ENCODE data around the gene GABRP. TPM values are rescaled to one million over a fixed set of nuclear protein-coding genes. Genes with fewer than 3 reads are reported as not detected.
"Not testable (repeated sequence)": the region's sequence is repeated elsewhere in the genome, so short reads cannot be mapped to it uniquely, and the experiment has no call there.

Gene GABRP
- total RNA-seq, 1 donor from 2014 or later = not detected

DNA sequence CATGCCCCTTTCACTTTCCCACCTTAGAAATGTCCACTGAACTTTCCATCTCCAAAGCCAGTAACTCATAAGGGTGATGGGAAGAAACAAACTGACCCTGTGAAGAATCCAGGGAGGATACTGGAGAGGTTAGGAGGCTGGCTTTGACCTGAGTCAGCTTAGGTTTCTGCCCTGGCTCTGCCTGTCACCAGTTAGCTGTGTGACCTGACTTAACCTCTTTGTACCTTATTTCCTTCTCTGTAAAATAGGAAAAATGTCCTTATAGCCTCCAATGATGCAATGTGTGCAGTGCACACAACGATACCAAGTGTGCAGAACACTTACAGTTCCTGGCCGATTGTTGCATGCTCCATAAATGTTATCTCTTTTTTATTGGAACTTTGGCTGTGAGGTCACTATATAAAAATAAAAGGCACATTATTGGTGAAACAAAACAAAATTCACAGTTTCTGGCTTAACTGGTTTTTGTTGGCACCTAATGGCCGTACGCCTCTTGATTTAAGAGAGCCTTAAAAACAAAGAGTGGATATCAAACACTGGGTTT lies 37.8 kb downstream of the GABRP start:
- peaks cover 3% of the 10 kb centered on the region for H3K9me3 Mint-ChIP-seq (ENCODE audit: unreplicated experiment)
- no peak overlapping the region for H3K4me3 Mint-ChIP-seq (ENCODE audit: unreplicated experiment)
- H3K36me3 Mint-ChIP-seq (ENCODE audit: unreplicated experiment) = peaks cover 7% of the 10 kb centered on the region
- peaks cover under 1% of the 10 kb centered on the region for H3K27me3 Mint-ChIP-seq (ENCODE audit: unreplicated experiment)
- H3K27ac Mint-ChIP-seq (ENCODE audit: unreplicated experiment) = no peak overlapping the region
- TF ChIP-seq, protein P1, sequence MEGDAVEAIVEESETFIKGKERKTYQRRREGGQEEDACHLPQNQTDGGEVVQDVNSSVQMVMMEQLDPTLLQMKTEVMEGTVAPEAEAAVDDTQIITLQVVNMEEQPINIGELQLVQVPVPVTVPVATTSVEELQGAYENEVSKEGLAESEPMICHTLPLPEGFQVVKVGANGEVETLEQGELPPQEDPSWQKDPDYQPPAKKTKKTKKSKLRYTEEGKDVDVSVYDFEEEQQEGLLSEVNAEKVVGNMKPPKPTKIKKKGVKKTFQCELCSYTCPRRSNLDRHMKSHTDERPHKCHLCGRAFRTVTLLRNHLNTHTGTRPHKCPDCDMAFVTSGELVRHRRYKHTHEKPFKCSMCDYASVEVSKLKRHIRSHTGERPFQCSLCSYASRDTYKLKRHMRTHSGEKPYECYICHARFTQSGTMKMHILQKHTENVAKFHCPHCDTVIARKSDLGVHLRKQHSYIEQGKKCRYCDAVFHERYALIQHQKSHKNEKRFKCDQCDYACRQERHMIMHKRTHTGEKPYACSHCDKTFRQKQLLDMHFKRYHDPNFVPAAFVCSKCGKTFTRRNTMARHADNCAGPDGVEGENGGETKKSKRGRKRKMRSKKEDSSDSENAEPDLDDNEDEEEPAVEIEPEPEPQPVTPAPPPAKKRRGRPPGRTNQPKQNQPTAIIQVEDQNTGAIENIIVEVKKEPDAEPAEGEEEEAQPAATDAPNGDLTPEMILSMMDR (IDR thresholded peaks at IDR 0.05; ENCODE audit: partially characterized antibody, unreplicated experiment) = no peak
- no peak for DNase-seq
- H3K4me1 Mint-ChIP-seq (ENCODE audit: low read depth, unreplicated experiment) = no peaks in the 10 kb centered on the region

GRCh38 chr5:170826117-170826516 lies 42.6 kb downstream of the GABRP start:
- Mint-ChIP-seq H3K27me3 (ENCODE audit: unreplicated experiment) (peaks cover 3% of the 10 kb centered on the region), H3K4me3 (ENCODE audit: unreplicated experiment) (no peak overlapping the region), H3K36me3 (ENCODE audit: unreplicated experiment) (peaks cover 13% of the 10 kb centered on the region), H3K4me1 (ENCODE audit: low read depth, unreplicated experiment) (no peaks in the 10 kb centered on the region), H3K9me3 (ENCODE audit: unreplicated experiment) (peaks cover 4% of the 10 kb centered on the region), H3K27ac (ENCODE audit: unreplicated experiment) (no peak overlapping the region)
- no peak for DNase-seq
- TF ChIP-seq, protein P1 (IDR thresholded peaks at IDR 0.05; ENCODE audit: partially characterized antibody, unreplicated experiment) = no peak

DNA sequence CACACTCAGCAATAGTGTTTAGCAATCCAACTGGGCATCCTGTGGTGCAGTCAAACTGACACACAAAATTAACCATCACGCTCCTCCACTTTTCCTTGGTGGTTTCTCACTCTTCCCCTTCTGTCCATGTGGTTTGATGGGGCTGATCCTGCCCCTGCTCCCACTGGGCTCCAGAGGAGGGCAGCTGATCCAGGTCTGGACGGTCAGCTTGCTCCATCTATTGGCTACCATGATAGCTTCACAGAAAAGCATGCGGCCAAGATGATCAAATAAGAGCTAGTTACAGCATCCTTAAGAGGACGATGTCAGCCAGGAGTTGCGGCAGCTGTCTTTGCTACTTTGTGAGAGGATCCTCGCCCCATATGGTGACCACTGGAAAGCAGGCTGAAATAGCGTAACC lies 48.7 kb downstream of the GABRP start:
- Mint-ChIP-seq H3K4me3 (ENCODE audit: unreplicated experiment) (no peak overlapping the region), H3K36me3 (ENCODE audit: unreplicated experiment) (peaks cover 3% of the 10 kb centered on the region), H3K9me3 (ENCODE audit: unreplicated experiment) (no peaks in the 10 kb centered on the region), H3K4me1 (ENCODE audit: low read depth, unreplicated experiment) (peaks cover 10% of the 10 kb centered on the region), H3K27me3 (ENCODE audit: unreplicated experiment) (peaks cover 3% of the 10 kb centered on the region), H3K27ac (ENCODE audit: unreplicated experiment) (peak overlapping the region; percentile 50)
- TF ChIP-seq, protein P1 (IDR thresholded peaks at IDR 0.05; ENCODE audit: partially characterized antibody, unreplicated experiment) = no peak
- peak; percentile 32 for DNase-seq

- H3K27ac Mint-ChIP-seq (ENCODE audit: unreplicated experiment); H3K9me3 Mint-ChIP-seq (ENCODE audit: unreplicated experiment); H3K27me3 Mint-ChIP-seq (ENCODE audit: unreplicated experiment); DNase-seq; H3K36me3 Mint-ChIP-seq (ENCODE audit: unreplicated experiment); H3K4me3 Mint-ChIP-seq (ENCODE audit: unreplicated experiment); H3K4me1 Mint-ChIP-seq (ENCODE audit: low read depth, unreplicated experiment): not testable (repeated sequence)
Measured at GRCh38 chr5:170833981-170834380, 50.5 kb downstream of the GABRP start.

- H3K36me3 Mint-ChIP-seq (ENCODE audit: unreplicated experiment) = no peaks in the 10 kb centered on the region
- DNase-seq = no peak
- TF ChIP-seq, protein P1 (IDR thresholded peaks at IDR 0.05; ENCODE audit: partially characterized antibody, unreplicated experiment) = no peak
Measured at GRCh38 chr5:170836226-170836625, 52.7 kb downstream of the GABRP start.

More at GRCh38 chr5:170836226-170836625, 52.7 kb downstream of the GABRP start:
- Mint-ChIP-seq H3K9me3 (ENCODE audit: unreplicated experiment) (no peaks in the 10 kb centered on the region), H3K4me3 (ENCODE audit: unreplicated experiment) (no peak overlapping the region), H3K4me1 (ENCODE audit: low read depth, unreplicated experiment) (peaks cover 10% of the 10 kb centered on the region), H3K27ac (ENCODE audit: unreplicated experiment) (no peak overlapping the region), H3K27me3 (ENCODE audit: unreplicated experiment) (peaks cover 3% of the 10 kb centered on the region)

All from glutamatergic neuron (in vitro differentiated cells).